ENCODE measurements around the gene ACP1.

ACP1 gene

GRCh38 chr2:244547-244946, 20.2 kb upstream of the ACP1 start:
- H3K4me3 ChIP-seq (ENCODE audit: low read depth, low read length): no peak overlapping the region
- TF ChIP-seq, protein P1, sequence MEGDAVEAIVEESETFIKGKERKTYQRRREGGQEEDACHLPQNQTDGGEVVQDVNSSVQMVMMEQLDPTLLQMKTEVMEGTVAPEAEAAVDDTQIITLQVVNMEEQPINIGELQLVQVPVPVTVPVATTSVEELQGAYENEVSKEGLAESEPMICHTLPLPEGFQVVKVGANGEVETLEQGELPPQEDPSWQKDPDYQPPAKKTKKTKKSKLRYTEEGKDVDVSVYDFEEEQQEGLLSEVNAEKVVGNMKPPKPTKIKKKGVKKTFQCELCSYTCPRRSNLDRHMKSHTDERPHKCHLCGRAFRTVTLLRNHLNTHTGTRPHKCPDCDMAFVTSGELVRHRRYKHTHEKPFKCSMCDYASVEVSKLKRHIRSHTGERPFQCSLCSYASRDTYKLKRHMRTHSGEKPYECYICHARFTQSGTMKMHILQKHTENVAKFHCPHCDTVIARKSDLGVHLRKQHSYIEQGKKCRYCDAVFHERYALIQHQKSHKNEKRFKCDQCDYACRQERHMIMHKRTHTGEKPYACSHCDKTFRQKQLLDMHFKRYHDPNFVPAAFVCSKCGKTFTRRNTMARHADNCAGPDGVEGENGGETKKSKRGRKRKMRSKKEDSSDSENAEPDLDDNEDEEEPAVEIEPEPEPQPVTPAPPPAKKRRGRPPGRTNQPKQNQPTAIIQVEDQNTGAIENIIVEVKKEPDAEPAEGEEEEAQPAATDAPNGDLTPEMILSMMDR (IDR thresholded peaks at IDR 0.05; ENCODE audit: low read depth, low read length): no peak

DNA sequence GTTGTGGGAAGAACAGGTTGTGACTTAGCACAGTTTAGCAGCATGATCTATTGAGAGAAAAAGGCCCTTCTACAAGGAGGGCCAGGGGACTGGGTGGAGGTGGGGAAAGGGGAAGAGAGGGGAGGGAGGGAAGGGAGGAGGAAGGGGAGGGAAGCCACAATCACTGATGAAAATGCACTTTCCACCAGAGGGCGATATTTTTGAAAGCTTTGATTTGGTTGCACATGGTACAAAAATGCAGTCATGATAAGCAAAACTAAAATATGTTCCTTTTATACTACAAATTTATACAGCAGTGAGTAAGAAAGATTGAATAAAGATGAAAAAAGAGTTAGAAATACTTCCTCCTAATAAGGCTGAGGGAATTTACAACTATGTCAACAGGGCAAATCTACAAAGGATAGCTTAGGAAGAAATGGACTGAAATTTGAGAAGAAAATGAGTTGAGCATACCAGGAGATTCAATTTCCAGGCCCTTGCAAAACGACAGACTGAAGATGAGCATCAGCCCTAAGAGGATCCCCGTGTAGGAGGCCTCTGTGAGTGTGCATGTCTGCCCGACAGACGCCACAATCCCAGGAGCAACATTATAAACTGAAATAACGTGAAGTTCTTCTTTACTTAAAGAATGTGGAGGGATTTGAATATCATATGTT, 18.1 kb upstream of the ACP1 start:
- H3K4me3 ChIP-seq (ENCODE audit: low read depth, low read length): no peak overlapping the region
- TF ChIP-seq, protein P1 (IDR thresholded peaks at IDR 0.05; ENCODE audit: low read depth, low read length): peak; percentile 39; the same call in 1 of the 2 replicates

- H3K4me3 ChIP-seq (ENCODE audit: low read depth, low read length): no peak overlapping the region
- TF ChIP-seq, protein P1 (IDR thresholded peaks at IDR 0.05; ENCODE audit: low read depth, low read length): no peak
Measured at GRCh38 chr2:248724-249123, 16.0 kb upstream of the ACP1 start.

DNA sequence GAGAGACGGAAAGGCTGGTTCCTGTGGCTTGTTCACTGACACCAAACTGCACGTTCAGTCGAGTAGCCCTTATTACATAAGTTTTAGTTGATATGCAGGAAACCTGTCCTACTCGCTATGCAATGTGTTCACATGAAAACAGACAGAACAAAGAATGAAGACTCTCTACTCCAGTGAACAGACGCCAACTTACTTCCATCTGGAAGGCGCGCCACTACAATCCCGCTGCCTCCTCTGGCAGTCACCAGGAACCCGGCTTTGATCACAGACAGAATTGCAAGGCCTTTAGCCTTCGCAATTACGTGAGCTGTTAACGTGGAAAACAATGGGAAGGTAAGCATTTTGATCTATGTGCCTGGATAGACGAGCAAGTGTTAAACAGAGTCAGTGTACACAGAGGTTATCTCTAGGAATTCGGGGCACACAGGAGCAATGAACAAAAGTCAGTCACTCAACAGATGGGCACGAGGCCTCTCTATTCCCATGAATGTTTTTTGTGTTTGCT, 15.2 kb upstream of the ACP1 start:
- TF ChIP-seq, protein P1 (IDR thresholded peaks at IDR 0.05; ENCODE audit: low read depth, low read length): no peak
- no peak overlapping the region for H3K4me3 ChIP-seq (ENCODE audit: low read depth, low read length)

DNA sequence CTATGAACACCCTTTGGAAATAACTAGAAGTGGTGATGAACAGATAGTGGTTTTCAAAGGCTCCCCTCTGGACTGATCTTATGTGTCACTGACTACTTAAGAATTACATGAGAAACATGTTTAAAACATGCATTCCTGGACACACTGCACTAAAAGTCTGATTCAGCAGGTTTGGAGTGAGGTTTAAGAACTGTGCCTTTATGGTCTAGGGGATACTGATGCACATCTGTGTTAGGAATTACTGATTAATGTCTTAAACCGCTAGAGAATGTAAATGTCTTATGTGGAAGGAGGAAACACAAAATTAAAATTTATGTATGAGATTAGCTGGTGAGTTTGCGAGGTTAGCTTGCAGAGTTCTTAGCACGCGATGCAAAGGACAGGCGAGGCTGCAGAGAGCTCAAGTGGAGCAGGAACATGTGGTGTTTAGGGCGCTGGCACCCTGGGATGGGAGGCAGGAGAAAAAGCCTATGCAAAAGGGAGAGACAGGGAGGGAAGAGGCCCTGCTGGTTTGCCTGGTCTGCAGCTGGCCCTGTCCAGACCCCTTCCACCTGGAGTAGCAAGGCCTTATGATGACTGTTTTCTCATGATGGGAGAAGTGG, 12.6 kb upstream of the ACP1 start:
- H3K4me3 ChIP-seq (ENCODE audit: low read depth, low read length): no peak overlapping the region
- TF ChIP-seq, protein P1 (IDR thresholded peaks at IDR 0.05; ENCODE audit: low read depth, low read length): no peak

- TF ChIP-seq, protein P1 (IDR thresholded peaks at IDR 0.05; ENCODE audit: low read depth, low read length): no peak
Measured at GRCh38 chr2:253202-253638, 11.5 kb upstream of the ACP1 start.

GRCh38 chr2:254241-254640, 10.5 kb upstream of the ACP1 start:
- no peak overlapping the region for H3K4me3 ChIP-seq (ENCODE audit: low read depth, low read length)
- TF ChIP-seq, protein P1 (IDR thresholded peaks at IDR 0.05; ENCODE audit: low read depth, low read length): no peak

More at GRCh38 chr2:253202-253638, 11.5 kb upstream of the ACP1 start:
- no peak overlapping the region for H3K4me3 ChIP-seq (ENCODE audit: low read depth, low read length)

Data from WI38 (cell line).